Activated T-cell treated with anti-CD3 and anti-CD28 coated beads for 1 hour (primary cell): ENCODE data around the gene CADPS2.

Experiments used
- DNase-seq: peaks from one replicate; pipeline ENCODE4 v3.0.0-alpha.2; 2020; ENCODE audit warnings: low read depth

CADPS2 gene

DNA sequence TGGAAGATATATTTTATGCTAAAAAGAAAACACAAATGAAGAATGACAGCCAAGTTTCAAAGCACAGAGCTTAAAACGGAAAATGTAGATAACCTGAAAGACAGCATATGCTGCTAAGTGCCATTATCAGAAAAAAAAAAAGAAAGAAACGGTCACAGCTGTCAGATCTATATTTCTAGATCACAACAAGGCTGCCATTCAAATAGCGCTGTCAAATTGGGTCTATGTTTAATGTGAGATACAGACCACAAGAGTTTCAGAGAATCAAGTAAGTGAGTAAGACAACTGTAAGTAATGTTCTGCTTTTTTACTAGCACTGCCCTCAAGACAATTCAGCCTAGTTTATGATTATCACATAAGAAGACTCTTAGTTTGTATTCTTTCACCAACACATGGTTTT is 117.4 kb downstream of the CADPS2 start:
- no peak for DNase-seq

DNA sequence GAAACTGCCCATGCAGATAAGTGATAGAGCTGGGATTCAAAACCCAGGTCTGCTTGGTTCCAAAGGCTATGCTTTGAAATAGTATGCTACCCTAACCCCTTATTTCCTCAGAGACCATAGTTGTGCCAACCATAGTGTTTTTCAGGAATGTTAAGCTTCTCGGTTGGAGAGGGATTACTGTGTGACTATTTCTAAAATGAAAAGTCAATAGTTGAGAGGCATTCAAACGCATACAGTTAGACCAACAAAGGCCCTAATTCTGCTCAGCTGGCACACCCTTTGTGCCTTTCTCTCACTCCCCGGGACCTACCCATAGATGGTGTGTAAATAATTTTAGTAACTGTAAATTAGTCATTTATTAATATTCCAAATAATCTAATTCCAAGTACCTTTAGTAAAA is 118.9 kb downstream of the CADPS2 start:
- DNase-seq = no peak

DNA sequence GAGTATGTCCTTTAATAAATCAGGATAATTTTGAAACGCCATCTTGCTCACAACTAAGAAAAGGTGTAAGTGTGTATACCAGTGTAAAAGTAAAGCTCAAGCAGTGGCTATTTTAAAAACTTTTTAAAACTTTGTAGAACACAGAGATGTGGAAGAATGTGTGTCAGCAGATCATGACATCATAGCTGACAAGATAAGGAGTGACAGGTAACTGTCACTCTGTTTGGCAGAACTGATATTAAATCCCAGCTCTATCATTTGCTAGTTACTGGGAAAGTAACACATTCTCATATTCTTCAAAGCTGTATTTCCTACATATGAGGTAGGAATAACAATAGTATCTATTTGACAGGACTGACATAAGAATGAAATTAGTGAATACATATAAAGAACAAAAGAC is 119.7 kb downstream of the CADPS2 start:
- no peak for DNase-seq

DNA sequence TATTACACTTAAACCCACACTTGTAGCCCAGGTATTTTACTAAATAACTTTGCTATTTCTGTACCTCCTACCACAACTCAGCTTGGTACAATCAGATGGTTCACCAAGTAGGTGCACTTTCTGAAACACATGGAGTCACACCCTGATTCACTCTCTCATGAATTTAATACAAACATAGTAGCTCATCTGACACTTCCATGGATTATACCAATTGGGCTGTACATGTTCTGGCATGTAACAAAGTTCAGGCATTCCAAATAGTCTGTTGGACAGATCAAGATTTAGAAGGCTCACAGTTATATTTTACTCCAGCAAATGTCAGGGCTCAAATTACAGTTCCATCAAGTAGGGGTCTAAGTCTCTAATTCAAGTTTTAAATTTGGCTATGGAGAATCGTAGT is 121.4 kb downstream of the CADPS2 start:
- DNase-seq = no peak

DNA sequence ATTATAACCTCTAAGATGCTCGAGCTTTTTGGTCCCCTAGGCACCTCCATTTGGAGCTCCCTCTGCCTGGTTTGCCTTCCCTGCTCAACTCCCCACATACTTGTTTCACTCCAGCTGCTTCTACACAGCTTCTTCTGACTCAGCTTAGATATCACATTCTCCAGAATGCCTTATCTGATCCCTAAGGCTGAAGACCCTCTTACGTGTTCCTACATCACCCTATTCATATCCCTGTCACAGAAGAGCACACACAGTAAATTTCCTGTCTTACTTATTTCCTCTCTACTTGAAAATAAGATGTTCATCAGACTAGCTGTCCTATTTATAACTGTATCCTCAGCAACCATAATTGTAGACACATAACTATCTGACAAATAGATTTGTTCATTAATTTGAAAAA is 122.2 kb downstream of the CADPS2 start:
- no peak for DNase-seq

DNA sequence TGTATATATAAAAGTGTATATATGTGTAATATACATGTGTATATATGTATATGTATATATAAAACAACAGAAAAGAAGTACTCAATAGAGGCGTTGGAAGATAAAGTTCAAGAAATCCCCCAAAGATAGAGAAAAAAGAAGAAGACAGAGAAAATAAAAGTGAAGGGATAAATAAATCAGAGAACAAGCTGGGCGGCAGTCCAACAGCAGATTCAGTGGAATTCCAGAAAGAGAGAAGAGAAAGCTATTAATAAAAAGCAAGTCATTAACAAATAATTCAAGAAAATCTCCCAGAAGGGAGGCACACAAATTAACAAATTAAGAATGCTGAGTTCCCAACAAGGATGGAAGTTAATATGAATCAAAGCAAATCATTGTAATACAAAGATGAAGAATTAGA is 124.2 kb downstream of the CADPS2 start:
- no peak for DNase-seq

DNA sequence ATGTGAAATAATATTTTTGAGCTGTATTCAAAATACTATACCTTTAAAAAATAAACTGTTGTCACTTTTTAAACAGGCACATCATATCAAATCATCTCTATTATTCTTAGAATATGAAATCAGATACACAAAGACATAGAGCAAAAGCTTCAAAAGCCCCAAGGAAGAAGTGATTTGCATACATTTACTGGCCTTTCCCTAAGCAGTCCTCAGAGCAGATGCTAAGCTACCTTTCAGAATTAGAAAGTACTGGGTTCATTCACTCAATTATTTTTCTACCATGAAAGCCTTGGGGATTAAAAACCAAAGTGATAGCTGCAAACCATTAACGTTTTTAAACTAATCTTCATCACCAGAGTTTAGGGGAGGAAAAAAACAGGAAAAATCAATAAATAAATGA is 127.8 kb downstream of the CADPS2 start:
- no peak for DNase-seq

DNA sequence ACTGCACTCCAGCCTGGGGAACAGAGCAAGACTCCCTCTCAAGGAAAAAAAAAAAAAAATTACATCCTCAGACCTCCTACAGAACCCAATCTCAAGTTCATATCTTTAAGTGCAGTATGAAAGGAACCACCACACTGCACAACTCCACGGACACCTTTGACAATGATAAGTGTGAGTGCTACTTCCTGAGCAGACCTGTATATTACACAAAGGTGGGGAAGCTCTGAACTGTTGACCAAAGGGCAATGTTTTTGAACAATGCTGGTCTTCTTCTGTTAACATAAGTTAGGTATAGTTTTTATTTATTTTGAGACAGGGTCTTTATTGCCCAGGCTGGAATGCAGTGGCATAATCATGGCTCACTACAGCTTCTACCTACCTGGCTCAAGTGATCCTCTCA is 129.4 kb downstream of the CADPS2 start:
- no peak for DNase-seq

DNA sequence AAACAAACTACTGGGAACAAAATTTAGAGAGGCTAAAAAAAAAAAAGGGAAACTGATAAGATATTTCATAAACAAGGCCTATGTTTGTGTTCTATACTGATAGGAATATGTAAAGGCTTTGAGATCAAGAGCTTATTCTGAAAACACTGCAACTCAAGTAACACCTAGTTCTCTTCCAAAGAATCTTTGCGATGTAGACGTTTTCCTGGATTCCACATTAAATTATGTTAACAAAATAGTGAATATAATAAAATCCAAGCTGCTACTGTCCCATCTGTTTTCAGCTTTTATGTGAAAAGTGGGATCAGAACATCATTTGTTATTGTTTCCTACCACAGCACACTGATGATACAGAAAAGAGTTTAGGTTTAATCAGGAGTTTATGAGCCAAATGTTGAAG is 130.6 kb downstream of the CADPS2 start:
- DNase-seq = no peak

DNA sequence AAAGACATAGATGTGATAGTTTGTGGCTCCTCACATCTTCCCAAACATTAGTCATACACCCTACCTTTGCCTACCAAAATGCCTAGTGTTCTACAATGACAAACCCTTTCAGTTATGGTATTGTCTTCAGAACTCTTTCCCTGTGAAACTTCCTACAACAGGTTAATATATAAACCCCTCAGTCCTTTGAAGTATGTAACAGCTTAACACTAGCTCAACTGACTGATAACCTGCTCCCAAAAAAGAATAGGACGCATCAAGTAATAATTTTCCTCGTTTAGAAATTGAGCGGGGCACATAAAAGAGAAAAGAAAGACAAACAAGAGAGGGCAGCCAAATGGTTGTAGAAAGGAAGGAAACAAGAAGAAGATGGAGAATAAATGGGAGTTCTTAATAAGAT is 133.7 kb downstream of the CADPS2 start:
- DNase-seq = no peak

DNA sequence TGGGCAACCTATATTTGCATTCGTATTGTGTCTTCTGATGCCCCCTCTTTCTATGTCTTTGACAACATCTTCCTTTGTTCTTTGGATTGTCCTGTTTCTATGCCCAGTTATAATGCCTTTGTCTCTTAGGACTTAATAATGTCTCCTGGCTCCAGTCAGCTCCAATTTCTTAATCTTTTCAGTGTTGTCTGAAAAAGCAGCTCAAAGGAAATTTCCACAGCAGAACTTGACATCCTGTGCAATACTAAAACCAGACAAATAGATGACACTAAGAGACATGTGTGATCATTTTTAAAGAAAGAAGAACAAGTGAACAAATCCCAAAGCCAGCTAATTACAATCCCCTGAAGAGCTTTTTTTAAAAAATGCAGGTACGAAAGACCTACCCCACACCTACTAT is 135.9 kb downstream of the CADPS2 start:
- no peak for DNase-seq

DNA sequence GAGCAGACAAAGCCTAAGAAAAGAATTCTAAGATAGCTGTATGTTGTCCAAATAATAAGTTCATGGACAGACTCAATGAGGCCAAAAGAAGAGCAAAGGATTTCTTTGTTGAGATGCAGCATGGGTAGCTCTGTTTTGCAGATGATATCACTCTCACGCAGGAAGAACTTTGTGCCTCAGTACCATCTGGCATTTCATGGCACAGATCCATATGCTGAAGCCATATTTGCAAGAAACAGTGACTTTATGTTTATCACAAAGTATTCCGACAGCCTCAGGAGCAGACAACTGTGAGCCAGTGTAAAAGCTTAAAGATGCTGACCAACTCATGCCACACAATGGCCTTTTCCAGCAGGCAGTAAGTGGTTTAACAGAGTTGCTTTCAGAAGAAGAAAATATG is 138.1 kb downstream of the CADPS2 start:
- DNase-seq = no peak

DNA sequence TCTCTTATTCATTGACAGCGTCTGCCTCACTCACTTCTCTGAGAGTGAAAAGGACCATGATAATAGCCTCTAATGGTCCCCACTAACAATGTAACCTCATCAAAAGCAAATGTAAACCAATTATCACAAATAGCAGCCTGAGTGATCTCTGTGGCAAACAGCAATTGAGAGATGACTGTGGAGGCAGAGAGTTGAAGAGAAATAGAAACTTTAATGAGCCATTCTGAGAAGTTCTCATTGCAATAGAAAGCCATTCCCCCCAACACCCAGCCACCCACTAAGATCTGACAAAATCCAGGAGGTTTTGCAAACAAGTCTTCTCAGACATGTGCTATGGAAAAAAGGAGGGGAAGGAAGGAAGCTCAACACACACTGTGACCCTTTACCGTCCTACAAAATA is 139.3 kb downstream of the CADPS2 start:
- no peak for DNase-seq

DNA sequence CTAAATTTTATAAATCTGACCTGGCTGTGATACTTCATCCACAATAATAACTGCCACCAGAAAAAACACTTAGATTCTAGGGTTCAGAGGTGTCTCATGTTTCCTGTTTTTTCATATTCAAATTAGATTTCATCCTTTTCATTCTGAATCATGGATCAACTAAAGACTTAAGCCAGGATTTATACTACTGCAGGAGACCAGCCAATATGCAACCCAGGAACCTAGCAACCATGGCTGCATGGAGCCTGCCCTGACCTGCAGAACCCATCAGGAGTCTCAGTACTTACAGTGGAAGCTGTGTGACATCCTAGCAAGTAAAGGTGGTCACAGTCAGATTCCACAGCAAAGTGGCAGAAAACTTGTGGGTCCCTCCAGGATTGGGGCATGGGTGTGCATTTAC is 143.0 kb downstream of the CADPS2 start:
- no peak for DNase-seq

DNA sequence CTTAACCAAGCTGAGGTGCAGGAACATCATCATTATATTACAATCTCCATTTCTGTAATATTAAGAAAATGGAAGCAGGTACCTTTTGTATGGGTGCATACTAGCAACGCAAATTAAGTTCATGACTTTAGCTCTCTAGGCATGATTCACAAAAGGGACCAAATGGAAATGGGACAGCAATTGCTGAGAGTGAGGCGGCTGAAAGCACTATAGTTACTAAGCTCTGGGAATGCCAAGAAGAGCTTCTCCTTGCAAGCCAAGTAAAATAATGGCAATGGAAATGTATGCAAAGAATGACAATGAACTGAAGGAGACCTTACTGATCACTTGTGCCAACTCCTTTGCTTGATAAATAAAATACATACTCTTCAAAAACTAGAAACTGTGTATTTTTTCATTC is 147.3 kb downstream of the CADPS2 start:
- no peak for DNase-seq

DNA sequence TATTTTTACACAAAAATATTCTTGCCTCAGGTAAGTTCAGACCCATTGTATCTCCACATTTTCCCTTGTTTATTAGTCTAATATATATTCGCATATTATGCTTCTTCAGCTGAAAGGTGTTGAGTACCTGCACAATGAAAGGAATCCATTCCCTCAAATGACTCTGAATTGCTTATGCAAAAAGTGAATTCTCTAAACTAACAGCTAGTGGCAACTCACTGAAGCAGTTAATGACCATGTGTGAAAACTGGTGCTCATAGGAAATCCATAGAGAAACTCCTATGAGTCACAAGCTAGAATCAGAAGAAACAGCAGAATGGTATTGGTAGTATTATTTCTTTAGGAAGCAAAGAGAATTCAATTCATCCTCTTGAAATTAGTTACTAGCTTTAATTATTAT is 150.1 kb downstream of the CADPS2 start:
- DNase-seq = no peak

DNA sequence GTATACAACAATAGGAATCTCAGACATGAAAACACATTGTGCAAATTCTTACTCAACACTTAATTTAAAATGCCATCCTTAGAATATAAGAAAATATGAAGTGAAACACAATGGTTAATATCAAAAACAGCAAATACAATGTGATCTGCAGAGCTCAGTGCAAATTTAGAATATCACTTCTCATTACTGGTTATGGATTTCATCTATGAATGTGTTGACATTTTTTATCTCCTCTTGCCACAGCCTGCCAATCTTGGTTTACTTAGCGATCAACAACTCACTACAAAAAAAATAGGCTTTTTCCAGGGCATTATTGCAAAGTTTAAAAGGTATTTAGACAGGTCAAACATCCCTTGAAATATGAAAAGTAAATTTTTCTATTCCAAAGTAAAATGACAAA is 158.5 kb downstream of the CADPS2 start:
- DNase-seq = no peak

DNA sequence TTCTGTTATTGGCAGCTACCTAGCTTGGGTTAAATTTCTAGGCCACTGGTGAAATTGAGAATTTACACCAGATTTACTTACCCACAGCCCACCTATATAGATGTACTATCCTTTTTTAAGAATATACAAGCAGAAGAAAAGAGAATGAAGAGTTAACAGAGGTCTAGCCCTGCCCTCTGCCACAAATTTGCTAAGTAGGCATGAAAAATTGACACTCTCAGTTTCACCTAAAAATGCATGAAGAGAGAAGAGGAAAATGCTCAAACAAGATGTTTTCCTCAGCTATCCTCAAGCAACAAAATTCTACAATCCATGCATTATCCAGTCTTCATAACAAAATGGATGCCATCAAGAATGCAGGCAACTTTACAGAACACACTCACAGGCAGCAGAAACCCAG is 158.9 kb downstream of the CADPS2 start:
- DNase-seq = no peak

DNA sequence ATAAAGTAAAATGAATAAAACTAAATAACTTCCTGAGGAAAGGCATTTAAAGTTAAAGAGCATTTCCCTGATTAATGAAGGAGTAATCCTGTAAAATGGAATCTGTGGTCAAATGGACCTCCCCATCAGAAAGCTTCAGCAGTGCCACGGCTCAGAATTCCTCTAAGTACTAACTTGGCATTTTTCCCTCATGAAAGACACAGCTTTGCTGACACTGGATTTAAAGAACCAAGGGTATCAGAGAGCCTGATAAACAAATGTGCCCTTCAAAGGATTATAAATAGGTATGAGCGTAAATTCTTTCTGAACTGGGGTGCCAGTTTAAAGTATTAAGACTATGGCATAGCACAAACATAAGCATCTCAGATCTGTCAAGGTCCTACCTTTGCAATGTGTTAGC is 159.4 kb downstream of the CADPS2 start:
- DNase-seq = no peak

DNA sequence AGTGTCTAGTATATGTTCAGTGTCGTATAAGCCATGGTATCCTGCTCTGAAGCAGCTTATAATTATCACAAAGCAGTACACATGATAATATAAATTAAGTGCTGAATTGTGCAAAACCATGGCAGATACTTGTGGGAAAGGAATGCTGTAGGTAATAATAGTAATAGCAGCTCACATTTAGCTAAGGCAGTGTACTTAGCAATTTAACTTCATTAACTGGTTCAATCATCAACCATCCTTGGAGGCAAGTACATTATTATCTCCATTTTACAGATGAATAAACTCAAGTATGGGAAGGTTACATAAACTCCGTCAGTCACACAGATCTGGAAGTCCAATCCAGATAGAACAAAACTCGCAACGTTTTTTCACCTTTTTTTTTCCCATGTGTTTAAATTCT is 161.9 kb downstream of the CADPS2 start:
- DNase-seq = no peak

DNA sequence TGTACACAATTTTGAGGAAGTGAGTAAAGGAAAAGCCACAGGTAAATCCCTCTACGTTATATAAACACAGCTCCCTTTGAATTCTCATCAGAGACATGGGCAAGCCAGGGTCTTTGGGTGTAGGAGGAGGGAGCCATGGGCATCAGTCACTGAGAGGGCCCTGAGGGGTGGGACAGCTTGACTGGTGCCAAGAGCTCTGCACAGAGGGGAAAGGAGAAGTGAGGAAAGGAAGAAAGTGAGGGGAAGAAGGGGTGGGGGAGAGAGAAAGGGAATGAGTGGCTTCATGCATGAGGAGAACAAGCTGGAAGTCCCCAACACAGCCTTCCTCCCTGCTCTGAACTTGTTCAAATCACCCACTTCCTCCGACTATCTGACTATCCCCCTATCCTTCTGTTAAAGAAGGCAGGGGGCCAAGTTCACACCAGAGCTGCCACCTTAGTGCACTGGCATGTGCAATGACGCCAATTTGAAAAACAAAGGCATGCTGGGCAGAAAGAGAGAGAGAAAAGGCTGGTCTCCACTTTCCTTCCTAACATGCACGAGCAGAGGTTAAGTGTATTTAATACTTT is 167.2 kb downstream of the CADPS2 start:
- no peak for DNase-seq

DNA sequence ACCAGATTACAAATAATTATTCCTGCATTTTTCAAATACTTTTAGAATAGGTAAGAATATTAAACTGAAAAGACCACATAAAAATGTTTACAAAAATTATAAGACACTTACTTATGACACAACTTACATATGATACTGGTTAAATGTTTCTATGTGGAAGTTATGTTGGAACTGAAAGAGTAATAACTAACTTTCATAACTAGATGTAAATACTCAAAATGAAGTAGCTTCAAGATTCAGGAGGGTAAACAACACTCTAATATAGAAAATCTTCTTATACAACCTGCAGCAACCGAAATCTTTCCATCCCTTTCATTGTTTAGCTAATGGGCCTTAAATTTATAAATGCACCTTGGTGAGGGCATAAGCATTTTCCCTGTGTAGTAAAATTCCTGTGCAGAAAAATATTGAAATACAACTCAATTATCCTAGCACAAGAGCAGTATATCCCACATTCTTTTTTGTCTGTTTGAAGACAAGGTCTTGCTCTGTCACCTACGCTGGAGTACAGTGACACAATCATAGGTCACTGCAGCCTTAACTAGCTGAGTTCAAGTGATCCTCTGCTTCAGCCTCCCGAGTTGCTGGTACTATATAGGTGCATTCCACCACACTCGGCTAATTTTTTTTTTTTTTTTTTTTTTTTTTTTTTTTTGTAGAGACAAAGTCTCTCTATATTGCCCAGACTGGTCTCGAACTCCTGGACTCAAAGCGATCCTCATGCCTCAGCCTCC is 168.7 kb downstream of the CADPS2 start:
- DNase-seq = no peak

DNA sequence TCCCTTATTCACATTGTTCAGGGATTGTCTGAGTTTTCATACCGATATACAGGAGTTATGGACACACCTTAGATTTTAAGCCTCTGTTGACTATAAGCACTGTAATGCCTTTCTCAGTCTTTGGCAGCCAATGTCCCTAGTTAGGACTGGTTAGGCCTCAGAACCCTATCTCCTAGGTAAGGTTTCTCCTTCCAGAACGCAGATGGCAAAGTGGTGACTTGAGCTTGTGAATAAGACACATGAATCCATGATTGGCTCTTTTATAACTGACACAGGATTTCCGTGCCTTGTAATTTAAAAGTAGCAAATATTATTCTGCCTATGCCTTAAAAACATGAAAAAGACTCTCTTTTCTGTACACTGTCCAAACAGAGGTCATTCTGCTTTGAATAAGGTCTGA is 171.1 kb downstream of the CADPS2 start:
- DNase-seq = no peak

DNA sequence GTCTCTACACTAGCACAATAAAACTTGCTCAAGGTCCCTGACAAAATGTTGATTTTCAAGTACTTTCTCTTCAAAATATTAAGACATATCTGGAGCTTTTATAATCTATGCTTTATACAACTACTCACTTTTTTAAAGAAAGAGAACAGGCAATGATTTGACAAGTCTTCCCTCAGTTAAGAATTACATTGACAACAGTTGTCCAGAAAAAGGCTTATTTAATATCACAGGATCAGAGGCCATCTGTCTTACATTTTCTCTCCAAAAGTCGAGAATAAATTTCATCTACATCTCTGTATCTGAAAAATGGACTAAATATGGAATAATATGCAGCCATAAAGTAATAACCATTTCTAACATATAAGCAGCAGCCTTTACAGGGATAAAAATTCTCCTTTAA is 175.3 kb downstream of the CADPS2 start:
- no peak for DNase-seq
